Keratinocyte (primary cell): ENCODE data around the gene CDHR2.

Source experiments
- EZH2 ChIP-seq: IDR thresholded peaks from one replicate; pipeline ENCODE4 v1.6.1; 2012; ENCODE audit warnings: inconsistent platforms, mild to moderate bottlenecking, low read length, moderate library complexity
- TF ChIP-seq, protein P1 (sequence below), 3 experiments: IDR thresholded peaks in 1 of 3; conservative IDR thresholded peaks in 1 of 3; optimal IDR thresholded peaks in 1 of 3; 2 replicates in 2 of 3; 3 replicates in 1 of 3; pipeline versions ENCODE3 to v1.5.1; 2011; ENCODE audit warnings: low read length in 3 of 3, mild to moderate bottlenecking in 3 of 3, moderate library complexity in 2 of 3, control low read depth in 1 of 3, inconsistent platforms in 1 of 3; ENCODE audit not compliant: insufficient read depth in 2 of 3; ENCODE audit errors: extremely low read depth in 1 of 3

DNA sequence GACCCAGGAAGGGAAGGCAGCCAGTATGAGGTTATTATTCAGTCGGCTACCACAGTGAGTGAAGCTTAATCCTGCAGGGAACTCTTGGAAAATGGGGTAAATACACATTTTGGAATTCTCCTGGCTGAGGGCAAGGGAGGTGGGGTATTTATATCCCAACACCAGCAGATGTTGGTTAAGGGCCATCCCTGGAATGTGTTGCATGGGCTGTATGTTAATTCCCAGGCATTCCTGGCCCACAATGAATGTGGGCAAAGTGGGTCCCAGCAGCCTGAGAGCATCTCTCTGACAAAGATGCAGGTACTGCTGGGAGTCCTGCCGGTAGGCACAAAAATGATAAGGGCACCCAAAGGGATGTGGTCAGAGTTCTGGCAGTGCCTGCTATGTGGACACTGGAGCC, 63.7 kb downstream of the CDHR2 start:
- no peak for TF ChIP-seq EZH2
- TF ChIP-seq, protein P1, sequence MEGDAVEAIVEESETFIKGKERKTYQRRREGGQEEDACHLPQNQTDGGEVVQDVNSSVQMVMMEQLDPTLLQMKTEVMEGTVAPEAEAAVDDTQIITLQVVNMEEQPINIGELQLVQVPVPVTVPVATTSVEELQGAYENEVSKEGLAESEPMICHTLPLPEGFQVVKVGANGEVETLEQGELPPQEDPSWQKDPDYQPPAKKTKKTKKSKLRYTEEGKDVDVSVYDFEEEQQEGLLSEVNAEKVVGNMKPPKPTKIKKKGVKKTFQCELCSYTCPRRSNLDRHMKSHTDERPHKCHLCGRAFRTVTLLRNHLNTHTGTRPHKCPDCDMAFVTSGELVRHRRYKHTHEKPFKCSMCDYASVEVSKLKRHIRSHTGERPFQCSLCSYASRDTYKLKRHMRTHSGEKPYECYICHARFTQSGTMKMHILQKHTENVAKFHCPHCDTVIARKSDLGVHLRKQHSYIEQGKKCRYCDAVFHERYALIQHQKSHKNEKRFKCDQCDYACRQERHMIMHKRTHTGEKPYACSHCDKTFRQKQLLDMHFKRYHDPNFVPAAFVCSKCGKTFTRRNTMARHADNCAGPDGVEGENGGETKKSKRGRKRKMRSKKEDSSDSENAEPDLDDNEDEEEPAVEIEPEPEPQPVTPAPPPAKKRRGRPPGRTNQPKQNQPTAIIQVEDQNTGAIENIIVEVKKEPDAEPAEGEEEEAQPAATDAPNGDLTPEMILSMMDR (optimal IDR thresholded peaks at IDR 0.05 in 1 of 3, IDR thresholded peaks at IDR 0.05 in 1 of 3, conservative IDR thresholded peaks at IDR 0.05 in 1 of 3; ENCODE audit: extremely low read depth in 1 of 3, insufficient read depth in 2 of 3, low read length in 3 of 3): no peak
